Loucy (cell line): ENCODE results near the gene CYP2J2.

ENCODE experiments used
- H2AFZ ChIP-seq: fragments of 200-600 bp; sonication (generic); 2 replicates; pipeline ENCODE4 v1.6.0; 2016; ENCODE audit warnings: antibody characterized with exemption, mild to moderate bottlenecking, low read length, moderate library complexity
- H3F3A ChIP-seq: fragments of 200-600 bp; 2 replicates; pipeline ENCODE4 v1.6.0; 2016; ENCODE audit warnings: antibody characterized with exemption, low read depth, mild to moderate bottlenecking
- H3K27me3 ChIP-seq: fragments of 200-600 bp; sonication (generic); 2 replicates; pipeline ENCODE4 v1.6.1; 2014; ENCODE audit warnings: low read length, mild to moderate bottlenecking; ENCODE audit not compliant: insufficient read depth, poor library complexity, severe bottlenecking
- H3K36me3 ChIP-seq: fragments of 200-600 bp; sonication (generic); 2 replicates; pipeline ENCODE4 v1.6.1; 2016; ENCODE audit warnings: low read length; ENCODE audit not compliant: insufficient read depth
- H3K4me1 ChIP-seq: fragments of 200-600 bp; sonication (generic); 2 replicates; pipeline ENCODE4 v1.5.1; 2014; ENCODE audit warnings: low read length, mild to moderate bottlenecking; ENCODE audit not compliant: insufficient read depth, poor library complexity, severe bottlenecking
- H3K4me2 ChIP-seq: fragments of 200-600 bp; sonication (generic); 2 replicates; pipeline ENCODE4 v1.6.0; 2014; ENCODE audit warnings: antibody characterized with exemption, low read length, low read depth, mild to moderate bottlenecking; ENCODE audit not compliant: poor library complexity, severe bottlenecking
- H3K4me3 ChIP-seq: fragments of 200-600 bp; sonication (generic); 2 replicates; pipeline ENCODE4 v1.5.1; 2014; ENCODE audit warnings: low read length, mild to moderate bottlenecking, mixed read lengths; ENCODE audit not compliant: poor library complexity, severe bottlenecking
- H3K79me2 ChIP-seq: fragments of 200-600 bp; sonication (generic); 2 replicates; pipeline ENCODE4 v1.6.1; 2014; ENCODE audit warnings: low read length; ENCODE audit not compliant: insufficient read depth
- H3K9ac ChIP-seq: fragments of 200-600 bp; sonication (generic); 2 replicates; pipeline ENCODE4 v1.6.0; 2014; ENCODE audit warnings: mild to moderate bottlenecking, low read depth, low read length, moderate library complexity; ENCODE audit not compliant: poor library complexity, severe bottlenecking
- H3K9me2 ChIP-seq: fragments of 200-600 bp; sonication (generic); replicated peaks from 2 replicates; pipeline ENCODE4 v1.6.1; 2016; ENCODE audit warnings: low read depth, low read length, mixed read lengths
- H3K9me3 ChIP-seq: fragments of 200-600 bp; sonication (generic); 2 replicates; pipeline ENCODE4 v1.6.1; 2014; ENCODE audit warnings: mild to moderate bottlenecking, antibody characterized with exemption, low read length, low read depth; ENCODE audit not compliant: insufficient read depth
- H4K20me1 ChIP-seq: fragments of 200-600 bp; sonication (generic); 2 replicates; pipeline ENCODE4 v1.6.0; 2014; ENCODE audit warnings: antibody characterized with exemption, low read length, mild to moderate bottlenecking; ENCODE audit not compliant: insufficient read depth, poor library complexity, severe bottlenecking
- EZH2phosphoT487 ChIP-seq: fragments of 200-600 bp; IDR thresholded peaks from 2 replicates; pipeline ENCODE4 v1.6.1; 2018; ENCODE audit warnings: antibody characterized with exemption, mild to moderate bottlenecking, moderate library complexity, borderline replicate concordance
- TF ChIP-seq, protein P1 (sequence below): fragments of 200-600 bp; sonication (generic); conservative IDR thresholded peaks from 2 replicates; pipeline ENCODE4 v1.5.1; 2014; ENCODE audit warnings: mild to moderate bottlenecking, antibody characterized with exemption, low read length

Gene CYP2J2

DNA sequence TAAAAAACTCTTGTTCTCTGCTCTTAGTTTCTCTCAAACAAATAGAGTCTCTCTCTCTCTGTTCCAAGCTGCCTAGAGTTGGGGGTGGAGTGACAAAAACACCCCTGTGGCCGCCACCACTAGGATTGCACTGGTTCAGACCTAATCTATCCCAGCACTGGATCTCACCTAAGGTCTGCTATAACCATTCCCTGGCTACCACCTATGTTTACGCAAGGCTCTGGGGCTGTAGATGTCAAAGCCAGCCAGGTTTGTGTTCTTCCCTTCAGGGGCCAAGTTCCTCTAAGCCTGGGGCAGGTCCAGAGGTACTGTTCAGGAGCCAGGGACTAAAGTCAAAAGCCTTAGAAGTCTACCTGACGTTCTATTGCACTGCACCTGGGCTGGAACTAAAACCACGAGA lies 12.8 kb upstream of the CYP2J2 start:
- no peak for TF ChIP-seq EZH2phosphoT487
- TF ChIP-seq, protein P1, sequence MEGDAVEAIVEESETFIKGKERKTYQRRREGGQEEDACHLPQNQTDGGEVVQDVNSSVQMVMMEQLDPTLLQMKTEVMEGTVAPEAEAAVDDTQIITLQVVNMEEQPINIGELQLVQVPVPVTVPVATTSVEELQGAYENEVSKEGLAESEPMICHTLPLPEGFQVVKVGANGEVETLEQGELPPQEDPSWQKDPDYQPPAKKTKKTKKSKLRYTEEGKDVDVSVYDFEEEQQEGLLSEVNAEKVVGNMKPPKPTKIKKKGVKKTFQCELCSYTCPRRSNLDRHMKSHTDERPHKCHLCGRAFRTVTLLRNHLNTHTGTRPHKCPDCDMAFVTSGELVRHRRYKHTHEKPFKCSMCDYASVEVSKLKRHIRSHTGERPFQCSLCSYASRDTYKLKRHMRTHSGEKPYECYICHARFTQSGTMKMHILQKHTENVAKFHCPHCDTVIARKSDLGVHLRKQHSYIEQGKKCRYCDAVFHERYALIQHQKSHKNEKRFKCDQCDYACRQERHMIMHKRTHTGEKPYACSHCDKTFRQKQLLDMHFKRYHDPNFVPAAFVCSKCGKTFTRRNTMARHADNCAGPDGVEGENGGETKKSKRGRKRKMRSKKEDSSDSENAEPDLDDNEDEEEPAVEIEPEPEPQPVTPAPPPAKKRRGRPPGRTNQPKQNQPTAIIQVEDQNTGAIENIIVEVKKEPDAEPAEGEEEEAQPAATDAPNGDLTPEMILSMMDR = no peak
- Histone ChIP-seq H3K9me2 (no peaks in the 10 kb centered on the region), H3K4me3 (no peak overlapping the region)

GRCh38 chr1:59937636-59938210 lies 11.2 kb upstream of the CYP2J2 start:
- H3F3A ChIP-seq = no peaks in the 10 kb centered on the region
- no peak overlapping the region for H3K4me3 ChIP-seq
- no peaks in the 10 kb centered on the region for H3K36me3 ChIP-seq
- H3K4me1 ChIP-seq = no peaks in the 10 kb centered on the region
- TF ChIP-seq EZH2phosphoT487 = no peak
- TF ChIP-seq, protein P1 = no peak
- H3K9me2 ChIP-seq = no peaks in the 10 kb centered on the region
- H3K4me2 ChIP-seq = no peak overlapping the region
- H3K9ac ChIP-seq = no peak overlapping the region
- H3K27me3 ChIP-seq = no peaks in the 10 kb centered on the region
- H3K9me3 ChIP-seq = no peaks in the 10 kb centered on the region
- H3K79me2 ChIP-seq = no peaks in the 10 kb centered on the region
- H4K20me1 ChIP-seq = no peaks in the 10 kb centered on the region
- no peak overlapping the region for H2AFZ ChIP-seq

More for the DNA sequence above, 12.8 kb upstream of the CYP2J2 start:
- Histone ChIP-seq H3K4me2 (no peak overlapping the region), H3K27me3 (no peaks in the 10 kb centered on the region), H3K4me1 (no peaks in the 10 kb centered on the region), H3K79me2 (no peaks in the 10 kb centered on the region), H2AFZ (no peak overlapping the region), H3K9ac (no peak overlapping the region), H3K9me3 (no peaks in the 10 kb centered on the region), H4K20me1 (no peaks in the 10 kb centered on the region), H3F3A (no peaks in the 10 kb centered on the region), H3K36me3 (no peaks in the 10 kb centered on the region)

DNA sequence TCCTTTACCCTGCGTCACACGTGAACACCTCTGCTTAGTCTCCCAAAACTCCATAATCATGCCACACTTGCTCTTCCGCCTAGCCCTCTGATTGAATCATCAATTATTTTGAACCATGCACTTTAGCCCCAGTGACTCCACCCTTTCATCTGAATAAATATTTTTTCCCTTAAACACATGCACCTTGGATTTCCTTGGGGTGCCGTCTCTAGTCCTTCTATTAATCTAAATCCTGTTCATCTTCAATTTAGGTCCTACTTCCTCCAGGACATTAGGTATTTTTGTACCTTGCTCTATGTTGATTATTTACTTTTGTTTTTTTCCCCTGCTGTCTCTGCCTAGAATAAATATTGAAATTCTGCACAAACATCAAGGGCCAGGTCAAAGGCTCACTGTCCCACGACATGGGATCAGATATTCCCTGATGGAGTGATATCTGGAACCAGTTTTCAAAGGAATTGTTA lies 9.8 kb upstream of the CYP2J2 start:
- no peak overlapping the region for H3K4me2 ChIP-seq
- no peaks in the 10 kb centered on the region for H3K79me2 ChIP-seq
- H3K4me1 ChIP-seq = no peaks in the 10 kb centered on the region
- H3K9me2 ChIP-seq = no peaks in the 10 kb centered on the region
- no peaks in the 10 kb centered on the region for H3K9me3 ChIP-seq
- H3K4me3 ChIP-seq = no peak overlapping the region
- no peaks in the 10 kb centered on the region for H3K27me3 ChIP-seq
- no peaks in the 10 kb centered on the region for H3F3A ChIP-seq
- no peak overlapping the region for H3K9ac ChIP-seq
- TF ChIP-seq, protein P1 = no peak
- TF ChIP-seq EZH2phosphoT487 = no peak
- H3K36me3 ChIP-seq = no peaks in the 10 kb centered on the region
- no peak overlapping the region for H2AFZ ChIP-seq
- no peaks in the 10 kb centered on the region for H4K20me1 ChIP-seq
